CD4-positive, alpha-beta T cell (primary cell): ENCODE measurements around the gene KNG1. TPM values are rescaled to one million over a fixed set of nuclear protein-coding genes. Genes with fewer than 3 reads are reported as not detected.

Experiments
- ATAC-seq: fragments of 200-7000 bp; cut with Tn5 transposase; one replicate; pipeline ENCODE4 v1.10.0; 2022; ENCODE audit warnings: mild to moderate bottlenecking; ENCODE audit not compliant: poor library complexity
- CTCF ChIA-PET: fragments of 350-600 bp; sonication (Branson Sonifier 250); formaldehyde crosslinking; loops from one replicate; lab custom pipeline; 2021; ENCODE audit warnings: antibody characterized with exemption, inconsistent platforms; lab: Charles Lee
- POLR2A ChIA-PET: fragments of 350-600 bp; sonication (Branson Sonifier 250); formaldehyde crosslinking; loops from one replicate; lab custom pipeline; 2021; ENCODE audit warnings: antibody characterized with exemption, inconsistent platforms; lab: Charles Lee
- DNase-seq, 14 experiments: peaks; one replicate each; pipeline ENCODE4 v3.0.0-alpha.2; 2013 to 2020; ENCODE audit warnings: mixed read lengths in 2 of 14
- H3K27ac ChIP-seq, 2 donors: one replicate each; pipeline versions ENCODE4 v1.5.1 to v1.7.0; 2013; ENCODE audit warnings: low read length in 2 of 2, low read depth in 1 of 2, mild to moderate bottlenecking in 1 of 2
- H3K27me3 ChIP-seq, 2 experiments: 1 replicate in 1 of 2; 2 replicates in 1 of 2; pipeline versions ENCODE4 v1.6.1 to v1.7.0; 2013; ENCODE audit warnings: low read length in 2 of 2, control low read depth in 1 of 2, mild to moderate bottlenecking in 1 of 2, moderate library complexity in 1 of 2; ENCODE audit not compliant: insufficient read depth in 2 of 2, control insufficient read depth in 1 of 2
- H3K36me3 ChIP-seq: one replicate; pipeline ENCODE4 v1.6.1; 2013; ENCODE audit warnings: low read length, control low read depth; ENCODE audit not compliant: insufficient read depth
- H3K4me1 ChIP-seq: one replicate; pipeline ENCODE4 v1.6.1; 2013; ENCODE audit warnings: low read length, control low read depth; ENCODE audit not compliant: insufficient read depth
- H3K4me3 ChIP-seq: one replicate; pipeline ENCODE4 v1.5.1; 2013; ENCODE audit warnings: mild to moderate bottlenecking, low read length, moderate library complexity
- H3K9me3 ChIP-seq, 2 experiments: 1 replicate in 1 of 2; 2 replicates in 1 of 2; pipeline versions ENCODE4 v1.6.1 to v1.7.0; 2013; ENCODE audit warnings: low read length in 2 of 2, mild to moderate bottlenecking in 2 of 2, control low read depth in 1 of 2, moderate library complexity in 1 of 2; ENCODE audit not compliant: control insufficient read depth in 1 of 2, insufficient read depth in 1 of 2
- H3K27ac Mint-ChIP-seq: one replicate; pipeline ENCODE4 v1.8.0; 2020; ENCODE audit warnings: mixed read lengths
- H3K27me3 Mint-ChIP-seq: one replicate; pipeline ENCODE4 v1.8.0; 2021; ENCODE audit warnings: mixed read lengths
- H3K36me3 Mint-ChIP-seq: one replicate; pipeline ENCODE4 v1.8.0; 2021; ENCODE audit warnings: low read depth, mixed read lengths
- H3K4me1 Mint-ChIP-seq: one replicate; pipeline ENCODE4 v1.8.0; 2021; ENCODE audit warnings: low read depth, mixed read lengths
- H3K4me3 Mint-ChIP-seq: one replicate; pipeline ENCODE4 v1.8.0; 2020; ENCODE audit warnings: mild to moderate bottlenecking, mixed read lengths
- H3K9me3 Mint-ChIP-seq: one replicate; pipeline ENCODE4 v1.8.0; 2020; ENCODE audit warnings: mixed read lengths
- intact Hi-C, 2 experiments: fragments of 100-400 bp; cut with DNase I in 1 of 2; cut with micrococcal nuclease in 1 of 2; formaldehyde crosslinking; loops; one replicate each; pipeline versions ENCODE4 v1.15.1 to v1.9.0; 2023 to 2025; cut with DNase I, micrococcal nuclease
- polyA plus RNA-seq, 2 donors: library from polyadenylated mRNA; unstranded; fragments of 120-200 nt; gene quantifications; one replicate each; pipeline ENCODE4 v1.2.1, GENCODE V29; 2013
- total RNA-seq, 174 experiments: library from RNA in 2 of 174; stranded (reverse) in 2 of 174; gene quantifications; one replicate each; pipeline ENCODE4 v1.2.3 and lab custom pipeline; 2021 to 2026
- TF ChIP-seq, protein P1 (sequence below): fragments of 200-600 bp; IDR thresholded peaks from one replicate; pipeline ENCODE4 v1.8.0; 2022; ENCODE audit warnings: antibody characterized with exemption, mild to moderate bottlenecking

KNG1 gene
- total RNA-seq = not detected
- 0.05 TPM for polyA plus RNA-seq (2013, experiment 1 of 2)
- 0.05 TPM for polyA plus RNA-seq (2013, experiment 2 of 2)
- total RNA-seq (lab: John Stamatoyannopoulos, UW) = 0 to 0.09 (median 0) reads per million in 172 experiments

DNA sequence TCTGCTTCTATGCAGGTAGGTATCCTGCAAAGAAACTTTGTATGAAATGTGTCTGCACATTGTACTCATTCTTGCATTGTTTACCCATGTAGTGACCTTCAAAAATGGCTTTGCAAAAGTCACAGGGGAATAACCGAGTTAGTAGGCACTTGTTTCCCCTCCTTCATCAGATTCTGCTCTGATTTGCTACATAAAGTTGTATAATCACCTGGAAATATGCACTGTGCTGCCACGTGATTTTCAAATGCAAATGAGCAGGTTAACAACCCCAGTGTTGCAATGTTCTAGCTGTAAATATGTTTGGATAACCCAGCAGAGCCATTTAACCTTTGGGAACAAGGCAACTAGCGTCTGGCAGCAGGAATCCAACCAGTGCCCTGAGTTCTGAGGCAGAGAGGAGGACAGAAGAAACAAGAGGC is at the start of gene KNG1:
Gene KNG1, plus strand, starts transcription at position 321 of the 419 bp plus-strand sequence. CDS start 184 bp downstream, outside the sequence.
- TF ChIP-seq, protein P1, sequence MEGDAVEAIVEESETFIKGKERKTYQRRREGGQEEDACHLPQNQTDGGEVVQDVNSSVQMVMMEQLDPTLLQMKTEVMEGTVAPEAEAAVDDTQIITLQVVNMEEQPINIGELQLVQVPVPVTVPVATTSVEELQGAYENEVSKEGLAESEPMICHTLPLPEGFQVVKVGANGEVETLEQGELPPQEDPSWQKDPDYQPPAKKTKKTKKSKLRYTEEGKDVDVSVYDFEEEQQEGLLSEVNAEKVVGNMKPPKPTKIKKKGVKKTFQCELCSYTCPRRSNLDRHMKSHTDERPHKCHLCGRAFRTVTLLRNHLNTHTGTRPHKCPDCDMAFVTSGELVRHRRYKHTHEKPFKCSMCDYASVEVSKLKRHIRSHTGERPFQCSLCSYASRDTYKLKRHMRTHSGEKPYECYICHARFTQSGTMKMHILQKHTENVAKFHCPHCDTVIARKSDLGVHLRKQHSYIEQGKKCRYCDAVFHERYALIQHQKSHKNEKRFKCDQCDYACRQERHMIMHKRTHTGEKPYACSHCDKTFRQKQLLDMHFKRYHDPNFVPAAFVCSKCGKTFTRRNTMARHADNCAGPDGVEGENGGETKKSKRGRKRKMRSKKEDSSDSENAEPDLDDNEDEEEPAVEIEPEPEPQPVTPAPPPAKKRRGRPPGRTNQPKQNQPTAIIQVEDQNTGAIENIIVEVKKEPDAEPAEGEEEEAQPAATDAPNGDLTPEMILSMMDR = no peak
- no peaks in the 10 kb centered on the region for H3K36me3 Mint-ChIP-seq
- intact Hi-C loops = no loop called here
- Histone ChIP-seq H3K4me3 (no peak within 1 kb of the TSS), H3K27me3 (no peaks in the 10 kb centered on the region), H3K4me1 (no peaks in the 10 kb centered on the region), H3K9me3 (no peaks in the 10 kb centered on the region), H3K36me3 (no peaks in the 10 kb centered on the region), H3K27ac (no peak within 1 kb of the TSS)
- no peak for ATAC-seq
- H3K9me3 Mint-ChIP-seq = no peaks in the 10 kb centered on the region
- no peak for DNase-seq
- H3K4me1 Mint-ChIP-seq = no peaks in the 10 kb centered on the region
- H3K27ac Mint-ChIP-seq = no peak within 1 kb of the TSS
- H3K4me3 Mint-ChIP-seq = no peak within 1 kb of the TSS
- H3K27me3 Mint-ChIP-seq = no peaks in the 10 kb centered on the region
- POLR2A ChIA-PET = no interaction called here
- CTCF ChIA-PET = no interaction called here

DNA sequence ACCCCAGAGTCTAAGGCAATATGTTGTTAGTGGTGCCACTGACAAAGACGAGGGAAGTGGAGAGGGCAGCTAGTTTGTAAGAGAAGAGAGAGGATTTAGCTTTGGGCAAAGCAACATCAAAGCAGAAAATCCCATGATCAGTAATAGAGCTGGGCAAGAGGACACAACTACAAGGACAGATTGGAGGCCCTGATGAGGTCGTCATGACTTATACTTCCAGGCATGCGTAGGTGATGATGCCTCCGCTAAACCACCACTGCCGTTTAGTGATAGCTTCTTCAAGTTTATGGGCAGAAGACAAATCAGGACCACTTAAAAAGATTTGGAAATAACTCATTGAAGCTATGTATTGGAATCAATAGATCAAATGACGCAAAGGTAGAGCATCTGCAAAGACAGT is 48.7 kb upstream of the KNG1 start:
- H3K27me3 ChIP-seq = no peaks in the 10 kb centered on the region
- peaks cover 24% of the 10 kb centered on the region for H3K27me3 Mint-ChIP-seq
- intact Hi-C loops = no loop called here
- H3K9me3 Mint-ChIP-seq = no peaks in the 10 kb centered on the region
- CTCF ChIA-PET = no interaction called here
- DNase-seq (no peak), ATAC-seq (no peak)
- H3K27ac ChIP-seq = no peak overlapping the region
- H3K4me3 Mint-ChIP-seq = no peak overlapping the region
- H3K36me3 Mint-ChIP-seq = no peaks in the 10 kb centered on the region
- H3K4me3 ChIP-seq = no peak overlapping the region
- H3K9me3 ChIP-seq = no peaks in the 10 kb centered on the region
- TF ChIP-seq, protein P1 = no peak
- H3K36me3 ChIP-seq = no peaks in the 10 kb centered on the region
- H3K4me1 ChIP-seq = no peaks in the 10 kb centered on the region
- no peaks in the 10 kb centered on the region for H3K4me1 Mint-ChIP-seq
- POLR2A ChIA-PET = no interaction called here
- H3K27ac Mint-ChIP-seq = no peak overlapping the region

DNA sequence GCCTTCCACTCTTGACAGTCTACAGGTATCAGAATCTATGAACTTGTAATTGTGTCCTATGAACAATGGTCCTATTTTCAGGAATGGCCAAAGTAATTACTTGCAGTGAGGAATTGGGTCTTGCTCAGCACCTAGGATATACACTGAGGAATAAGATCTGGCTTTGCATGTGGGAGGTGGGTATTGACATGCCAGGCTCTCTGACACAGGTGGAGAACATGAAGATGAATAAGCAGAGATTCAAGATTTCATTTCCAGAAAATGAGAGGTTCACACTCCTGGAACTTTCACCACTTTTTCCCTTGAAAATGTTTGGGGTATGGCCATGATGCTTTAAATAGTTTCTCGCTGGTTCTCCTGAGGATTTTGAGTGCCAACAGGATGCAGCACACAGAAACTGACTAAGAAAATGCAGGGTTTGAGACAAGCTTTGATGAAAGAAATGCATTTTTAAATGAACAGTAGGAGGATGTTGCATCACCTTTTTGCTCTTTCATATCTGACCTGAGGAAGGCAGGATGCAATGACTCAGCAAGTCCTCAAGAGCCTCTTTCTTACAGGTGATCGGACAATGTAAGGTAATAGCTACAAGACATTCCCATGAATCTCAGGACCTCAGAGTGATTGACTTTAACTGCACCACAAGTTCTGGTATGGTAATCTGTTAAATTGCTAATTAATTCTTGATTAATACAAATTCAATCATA is 47.6 kb upstream of the KNG1 start:
- ATAC-seq (no peak), DNase-seq (no peak)
- Histone ChIP-seq H3K4me3 (no peak overlapping the region), H3K9me3 (no peaks in the 10 kb centered on the region), H3K36me3 (no peaks in the 10 kb centered on the region), H3K27ac (no peak overlapping the region), H3K4me1 (no peaks in the 10 kb centered on the region), H3K27me3 (no peaks in the 10 kb centered on the region)
- H3K27me3 Mint-ChIP-seq = peaks cover 33% of the 10 kb centered on the region
- no peaks in the 10 kb centered on the region for H3K9me3 Mint-ChIP-seq
- H3K4me3 Mint-ChIP-seq = no peak overlapping the region
- H3K4me1 Mint-ChIP-seq = no peaks in the 10 kb centered on the region
- CTCF ChIA-PET = no interaction called here
- H3K36me3 Mint-ChIP-seq = no peaks in the 10 kb centered on the region
- intact Hi-C loops = no loop called here
- POLR2A ChIA-PET = no interaction called here
- no peak overlapping the region for H3K27ac Mint-ChIP-seq
- TF ChIP-seq, protein P1 = no peak
